ENCODE measurements around the gene LRRTM4.

GRCh38 chr2:77144772-77145171 is 377.4 kb downstream of the LRRTM4 start:
- TF ChIP-seq SP1 (CRISPR knock-in tag; conservative IDR thresholded peaks at IDR 0.05) (no peak), CTCF (IDR thresholded peaks at IDR 0.05) (no peak)

All from WTC11 (cell line).